HepG2 (cell line): Measurements from ENCODE around the gene SLC17A9. TPM values are rescaled to one million over a fixed set of nuclear protein-coding genes. Genes with fewer than 3 reads are reported as not detected.

Experiments
- CHD4 ChIP-seq: fragments of 200-600 bp; sonication (generic); IDR thresholded peaks from 2 replicates; pipeline ENCODE4 v1.7.0; 2017; ENCODE audit warnings: mild to moderate bottlenecking, low read length, borderline replicate concordance
- MAFK ChIP-seq, 2 experiments: IDR thresholded peaks in 1 of 2; conservative IDR thresholded peaks in 1 of 2; 2 replicates each; pipeline ENCODE4 v1.6.1; 2011; ENCODE audit warnings: improper control_type of control experiment in 2 of 2, low read length in 2 of 2
- POLR2G ChIP-seq: fragments of 200-400 bp; formaldehyde crosslinking; IDR thresholded peaks from 2 replicates; pipeline ENCODE4 v1.6.1; 2018; ENCODE audit warnings: mild to moderate bottlenecking, low read depth, low read length, moderate library complexity
- SIX1 ChIP-seq: sonication (generic); formaldehyde crosslinking; IDR thresholded peaks from 2 replicates; pipeline ENCODE4 v1.4.0; 2020; ENCODE audit warnings: missing genetic modification reagents, borderline replicate concordance
- WIZ ChIP-seq: sonication (generic); formaldehyde crosslinking; IDR thresholded peaks from 2 replicates; pipeline ENCODE4 v1.5.1; 2020; ENCODE audit warnings: mild to moderate bottlenecking, missing genetic modification reagents
- polyA plus RNA-seq, 8 experiments: library from polyadenylated mRNA; depleted of rRNA in 3 of 8; stranded (reverse) in 7 of 8; unstranded in 1 of 8; fragments of >200 nt; fragmentation: Illumina TruSeq in 4 of 8; extraction: Trizol in 4 of 8; gene quantifications; 2 replicates each; pipeline versions ENCODE4 v1.2.1 to v1.2.3, GENCODE V29; 2011 to 2016; ENCODE audit warnings: low read depth in 4 of 8, missing spikeins in 1 of 8, mixed read lengths in 1 of 8; ENCODE audit not compliant: insufficient read depth in 1 of 8
- total RNA-seq, 5 experiments: library from RNA; depleted of rRNA; stranded (reverse); fragments of >200 nt; fragmentation: Illumina TruSeq; extraction: Trizol; gene quantifications; 2 replicates each; pipeline ENCODE4 v1.2.3, GENCODE V29; 2016; ENCODE audit warnings: low read depth in 1 of 5
- TF ChIP-seq, protein P1 (sequence below): sonication (generic); formaldehyde crosslinking; IDR thresholded peaks from 2 replicates; pipeline ENCODE4 v1.4.0; 2020; ENCODE audit warnings: low read depth, missing genetic modification reagents
- TF ChIP-seq, protein P2 (sequence below): sonication (generic); formaldehyde crosslinking; IDR thresholded peaks from 2 replicates; pipeline ENCODE4 v1.5.0; 2020; ENCODE audit warnings: missing genetic modification reagents, mild to moderate bottlenecking, borderline replicate concordance

SLC17A9 gene
- total and polyA plus RNA-seq, 2 of the 13 experiments (the other 11 are each of a cell fraction or from before 2014, with no cell fraction given): 110 to 191 TPM

- TF ChIP-seq, protein P1, sequence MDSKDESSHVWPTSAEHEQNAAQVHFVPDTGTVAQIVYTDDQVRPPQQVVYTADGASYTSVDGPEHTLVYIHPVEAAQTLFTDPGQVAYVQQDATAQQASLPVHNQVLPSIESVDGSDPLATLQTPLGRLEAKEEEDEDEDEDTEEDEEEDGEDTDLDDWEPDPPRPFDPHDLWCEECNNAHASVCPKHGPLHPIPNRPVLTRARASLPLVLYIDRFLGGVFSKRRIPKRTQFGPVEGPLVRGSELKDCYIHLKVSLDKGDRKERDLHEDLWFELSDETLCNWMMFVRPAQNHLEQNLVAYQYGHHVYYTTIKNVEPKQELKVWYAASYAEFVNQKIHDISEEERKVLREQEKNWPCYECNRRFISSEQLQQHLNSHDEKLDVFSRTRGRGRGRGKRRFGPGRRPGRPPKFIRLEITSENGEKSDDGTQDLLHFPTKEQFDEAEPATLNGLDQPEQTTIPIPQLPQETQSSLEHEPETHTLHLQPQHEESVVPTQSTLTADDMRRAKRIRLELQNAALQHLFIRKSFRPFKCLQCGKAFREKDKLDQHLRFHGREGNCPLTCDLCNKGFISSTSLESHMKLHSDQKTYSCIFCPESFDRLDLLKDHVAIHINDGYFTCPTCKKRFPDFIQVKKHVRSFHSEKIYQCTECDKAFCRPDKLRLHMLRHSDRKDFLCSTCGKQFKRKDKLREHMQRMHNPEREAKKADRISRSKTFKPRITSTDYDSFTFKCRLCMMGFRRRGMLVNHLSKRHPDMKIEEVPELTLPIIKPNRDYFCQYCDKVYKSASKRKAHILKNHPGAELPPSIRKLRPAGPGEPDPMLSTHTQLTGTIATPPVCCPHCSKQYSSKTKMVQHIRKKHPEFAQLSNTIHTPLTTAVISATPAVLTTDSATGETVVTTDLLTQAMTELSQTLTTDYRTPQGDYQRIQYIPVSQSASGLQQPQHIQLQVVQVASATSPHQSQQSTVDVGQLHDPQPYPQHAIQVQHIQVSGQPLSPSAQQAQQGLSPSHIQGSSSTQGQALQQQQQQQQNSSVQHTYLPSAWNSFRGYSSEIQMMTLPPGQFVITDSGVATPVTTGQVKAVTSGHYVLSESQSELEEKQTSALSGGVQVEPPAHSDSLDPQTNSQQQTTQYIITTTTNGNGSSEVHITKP: 0 out of 2 replicates have a peak, but pooled peaks have one; percentile 13
- TF ChIP-seq WIZ (no peak), POLR2G (peak; percentile 19), MAFK (conservative IDR thresholded peaks at IDR 0.05 in 1 of 2, IDR thresholded peaks at IDR 0.05 in 1 of 2; ENCODE audit: low read length in 2 of 2) (peak; percentile 24 to 53; a peak in 3 of 4 replicates), SIX1 (CRISPR knock-in tag) (no peak), CHD4 (0 out of 2 replicates have a peak, but pooled peaks have one; percentile 2)
- TF ChIP-seq, protein P2, sequence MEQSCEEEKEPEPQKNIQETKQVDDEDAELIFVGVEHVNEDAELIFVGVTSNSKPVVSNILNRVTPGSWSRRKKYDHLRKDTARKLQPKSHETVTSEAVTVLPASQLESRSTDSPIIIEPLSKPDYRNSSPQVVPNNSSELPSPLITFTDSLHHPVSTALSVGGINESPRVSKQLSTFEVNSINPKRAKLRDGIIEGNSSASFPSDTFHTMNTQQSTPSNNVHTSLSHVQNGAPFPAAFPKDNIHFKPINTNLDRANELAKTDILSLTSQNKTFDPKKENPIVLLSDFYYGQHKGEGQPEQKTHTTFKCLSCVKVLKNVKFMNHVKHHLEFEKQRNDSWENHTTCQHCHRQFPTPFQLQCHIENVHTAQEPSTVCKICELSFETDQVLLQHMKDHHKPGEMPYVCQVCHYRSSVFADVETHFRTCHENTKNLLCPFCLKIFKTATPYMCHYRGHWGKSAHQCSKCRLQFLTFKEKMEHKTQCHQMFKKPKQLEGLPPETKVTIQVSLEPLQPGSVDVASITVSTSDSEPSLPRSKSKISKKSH: no peak
These were observed 16.8 kb downstream of the SLC17A9 start (continued) for GRCh38 chr20:62969179-62969760.
